H54 (cell line): ENCODE results near the gene BUB3.

Experiments used
- DNase-seq: peaks from one replicate; pipeline ENCODE4 v3.0.0; 2011; ENCODE audit warnings: low spot score, mixed read lengths; ENCODE audit not compliant: insufficient read length
- FAIRE-seq: peaks from 3 replicates; lab custom pipeline; 2011; peaks lifted over from hg19 to GRCh38; lab: Jason Lieb, UNC
- POLR2A ChIP-seq: IDR thresholded peaks from 2 replicates; pipeline ENCODE4 v1.6.1; 2011; ENCODE audit warnings: low read depth, mild to moderate bottlenecking, low read length

Gene BUB3, protein sequence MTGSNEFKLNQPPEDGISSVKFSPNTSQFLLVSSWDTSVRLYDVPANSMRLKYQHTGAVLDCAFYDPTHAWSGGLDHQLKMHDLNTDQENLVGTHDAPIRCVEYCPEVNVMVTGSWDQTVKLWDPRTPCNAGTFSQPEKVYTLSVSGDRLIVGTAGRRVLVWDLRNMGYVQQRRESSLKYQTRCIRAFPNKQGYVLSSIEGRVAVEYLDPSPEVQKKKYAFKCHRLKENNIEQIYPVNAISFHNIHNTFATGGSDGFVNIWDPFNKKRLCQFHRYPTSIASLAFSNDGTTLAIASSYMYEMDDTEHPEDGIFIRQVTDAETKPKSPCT

DNA sequence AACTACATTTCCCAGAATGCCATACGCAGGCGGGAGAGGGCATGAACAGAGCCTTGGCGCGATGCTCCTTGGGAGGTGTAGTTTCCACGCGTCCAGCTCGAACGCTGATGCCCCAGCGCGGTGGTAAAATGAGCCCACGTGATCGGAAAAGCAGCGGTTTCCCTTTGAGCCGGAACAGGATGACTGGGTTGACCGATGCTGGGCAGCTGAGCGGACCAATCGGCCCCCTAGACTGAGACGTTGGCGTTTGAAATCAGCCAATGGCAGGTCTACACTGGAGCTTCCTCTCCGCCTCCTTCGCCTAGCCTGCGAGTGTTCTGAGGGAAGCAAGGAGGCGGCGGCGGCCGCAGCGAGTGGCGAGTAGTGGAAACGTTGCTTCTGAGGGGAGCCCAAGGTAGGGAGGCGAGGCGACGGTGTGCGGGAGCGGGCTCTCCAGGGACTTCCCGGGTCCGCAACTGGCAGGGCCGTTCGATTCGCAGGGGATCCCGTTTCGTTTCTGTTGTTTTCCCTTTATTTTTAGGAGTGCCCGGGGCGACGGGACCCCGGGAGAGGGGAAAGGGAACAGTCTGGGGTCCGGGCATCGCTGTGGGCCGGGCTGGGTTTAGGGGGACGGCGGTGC lies at the start of gene BUB3:
BUB3 (plus strand) TSS at position 311 of the 619 bp plus-strand sequence. CDS start 516 bp downstream, outside the sequence.
- DNase-seq (peak; percentile 88), FAIRE-seq (peak; percentile 95)
- TF ChIP-seq POLR2A = peak; percentile 77

DNA sequence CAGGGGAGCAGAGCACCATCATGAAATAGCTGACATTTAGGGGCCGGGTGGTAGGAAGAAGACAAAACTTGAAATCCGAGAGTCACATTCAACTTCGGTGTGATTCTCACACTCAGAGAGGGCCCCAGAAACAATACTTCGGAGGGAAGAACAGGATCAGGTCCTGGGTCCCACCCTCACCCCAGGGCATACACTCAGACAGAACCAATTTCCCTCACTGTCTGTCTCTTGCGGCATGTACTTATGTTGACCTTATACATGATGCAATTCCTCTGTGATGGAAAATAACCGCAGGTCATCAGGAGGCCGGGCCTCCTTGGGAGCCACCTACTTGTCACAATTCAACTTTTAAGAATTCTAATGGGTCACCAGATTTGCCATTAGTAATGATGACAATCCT lies 44.7 kb upstream of the BUB3 start:
- FAIRE-seq = no peak
- DNase-seq = no peak
- no peak for TF ChIP-seq POLR2A

- TF ChIP-seq POLR2A = no peak
- no peak for FAIRE-seq
These were observed 36.4 kb upstream of the BUB3 start for GRCh38 chr10:123117644-123118417.

GRCh38 chr10:123119081-123119480 lies 35.1 kb upstream of the BUB3 start:
- DNase-seq (no peak), FAIRE-seq (no peak)
- TF ChIP-seq POLR2A = no peak

More at GRCh38 chr10:123117644-123118417, 36.4 kb upstream of the BUB3 start:
- DNase-seq = no peak

DNA sequence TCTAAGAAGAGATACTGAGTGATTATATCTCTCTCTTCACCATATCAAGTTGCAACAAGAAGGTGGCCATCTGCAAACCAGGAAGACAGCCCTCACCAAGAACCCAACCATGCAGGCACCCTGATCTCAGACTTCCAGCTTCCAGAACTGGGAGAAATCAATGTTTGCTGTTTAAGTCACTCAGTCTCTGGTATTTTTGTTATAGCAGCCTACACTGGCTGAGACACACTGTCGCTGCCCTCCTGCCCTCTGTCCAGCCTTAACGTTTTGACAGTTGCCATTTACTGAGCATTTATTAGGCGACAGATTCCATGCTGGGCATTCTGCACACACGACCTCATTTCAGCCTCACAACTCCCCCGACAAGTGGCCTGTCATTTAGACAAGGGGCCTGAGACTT lies 28.0 kb upstream of the BUB3 start:
- TF ChIP-seq POLR2A = no peak
- FAIRE-seq (no peak), DNase-seq (no peak)

DNA sequence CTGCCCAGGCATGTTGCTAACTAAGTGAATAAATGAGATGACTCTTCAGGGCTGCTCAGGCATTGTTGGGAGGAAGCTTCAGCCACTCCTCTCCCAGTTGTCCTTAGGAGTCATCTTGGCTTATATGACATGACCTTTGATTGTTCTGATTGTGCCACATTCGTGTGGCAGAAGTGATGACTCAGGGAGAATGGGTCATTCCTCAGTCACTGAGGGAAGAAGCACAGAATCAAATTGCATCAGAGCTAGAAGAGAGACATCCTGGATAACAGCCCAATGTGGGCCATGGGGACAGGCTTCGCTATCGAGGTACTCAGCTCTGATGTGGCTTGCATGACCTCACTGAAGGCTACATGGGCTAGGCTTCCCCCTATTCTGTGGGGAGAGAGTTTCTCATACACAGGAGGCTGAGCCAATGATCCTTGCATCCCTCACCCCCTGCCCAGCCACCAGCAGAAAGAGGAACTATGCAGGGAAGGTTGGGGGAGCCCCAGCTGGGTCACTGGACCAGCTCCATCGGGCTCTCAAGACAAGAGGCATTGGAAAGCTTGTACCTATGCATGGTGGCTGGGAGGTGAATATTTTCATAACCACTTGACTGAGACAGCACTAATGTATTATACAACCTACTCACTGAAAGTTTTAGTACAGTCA lies 24.5 kb upstream of the BUB3 start:
- FAIRE-seq (no peak), DNase-seq (no peak)
- no peak for TF ChIP-seq POLR2A

- DNase-seq (peak; percentile 87), FAIRE-seq (peak; percentile 41)
- TF ChIP-seq POLR2A = no peak
These were observed 21.4 kb upstream of the BUB3 start for GRCh38 chr10:123132576-123133477.

DNA sequence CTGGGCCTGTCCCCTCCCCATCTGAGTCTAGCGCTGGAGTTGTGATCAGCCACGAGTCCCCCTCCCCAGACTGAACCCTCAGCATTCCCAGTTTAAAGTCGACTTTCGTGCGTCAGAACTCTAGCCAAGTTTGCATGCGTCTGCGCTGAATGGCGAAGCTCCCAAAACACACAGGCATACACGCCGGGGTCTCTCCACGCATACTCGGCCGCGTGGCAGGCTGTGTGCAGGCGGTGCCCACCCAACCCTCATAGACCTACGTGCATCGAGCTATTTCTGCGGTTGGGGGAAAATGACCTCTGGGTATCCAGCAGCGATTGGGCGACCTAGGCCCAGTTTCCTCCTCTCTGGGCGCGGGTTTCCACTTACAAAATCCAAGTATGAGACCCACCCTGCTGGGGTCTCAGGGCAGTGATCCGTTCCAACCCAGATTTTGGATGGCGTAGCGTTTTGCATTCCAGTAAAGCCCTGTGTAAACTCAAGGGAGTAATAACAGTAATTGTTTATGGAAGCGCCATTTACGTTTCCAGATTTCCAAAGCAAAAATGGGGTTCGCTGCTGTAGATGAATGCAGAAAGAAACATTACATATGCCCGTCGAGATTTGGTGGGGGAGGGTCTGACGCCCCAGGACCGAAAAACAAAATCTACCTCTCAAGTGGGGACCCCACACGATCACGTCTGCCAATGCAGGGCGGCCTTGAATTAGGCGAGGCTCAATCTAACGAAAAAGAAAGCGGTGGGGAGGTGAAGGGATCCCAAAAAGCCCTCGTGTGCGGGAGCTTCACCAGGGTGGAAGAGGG lies 20.5 kb upstream of the BUB3 start:
- no peak for FAIRE-seq
- no peak for DNase-seq
- TF ChIP-seq POLR2A = no peak

- no peak for DNase-seq
- TF ChIP-seq POLR2A = no peak
- FAIRE-seq = no peak
These were observed 19.8 kb upstream of the BUB3 start for GRCh38 chr10:123134343-123134914.

DNA sequence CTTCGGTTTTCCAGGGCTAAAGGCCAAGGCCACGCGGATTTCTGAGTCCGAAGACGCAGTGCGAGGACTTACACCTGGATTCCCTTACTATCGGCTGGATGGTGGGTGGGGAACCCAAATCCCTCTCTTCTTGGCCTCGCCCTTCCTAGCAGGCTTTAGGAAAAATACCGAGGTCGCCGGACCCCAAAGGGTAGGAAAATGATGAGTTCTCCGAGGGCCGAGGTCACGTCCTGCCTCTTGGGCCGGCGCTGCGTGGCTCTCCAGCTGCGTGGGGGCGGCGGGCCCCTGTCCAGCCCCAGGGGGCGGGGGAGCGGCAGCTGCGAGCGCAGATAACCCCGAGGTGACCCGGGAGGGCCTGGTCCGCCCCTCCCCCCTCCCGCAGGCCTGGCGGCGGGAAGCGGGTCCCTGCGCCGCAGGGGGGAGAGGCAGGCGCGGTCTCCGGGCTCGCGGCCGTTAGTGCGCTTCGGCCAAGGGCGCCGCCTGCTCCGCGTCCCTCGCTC lies 19.2 kb upstream of the BUB3 start:
- DNase-seq = no peak

DNA sequence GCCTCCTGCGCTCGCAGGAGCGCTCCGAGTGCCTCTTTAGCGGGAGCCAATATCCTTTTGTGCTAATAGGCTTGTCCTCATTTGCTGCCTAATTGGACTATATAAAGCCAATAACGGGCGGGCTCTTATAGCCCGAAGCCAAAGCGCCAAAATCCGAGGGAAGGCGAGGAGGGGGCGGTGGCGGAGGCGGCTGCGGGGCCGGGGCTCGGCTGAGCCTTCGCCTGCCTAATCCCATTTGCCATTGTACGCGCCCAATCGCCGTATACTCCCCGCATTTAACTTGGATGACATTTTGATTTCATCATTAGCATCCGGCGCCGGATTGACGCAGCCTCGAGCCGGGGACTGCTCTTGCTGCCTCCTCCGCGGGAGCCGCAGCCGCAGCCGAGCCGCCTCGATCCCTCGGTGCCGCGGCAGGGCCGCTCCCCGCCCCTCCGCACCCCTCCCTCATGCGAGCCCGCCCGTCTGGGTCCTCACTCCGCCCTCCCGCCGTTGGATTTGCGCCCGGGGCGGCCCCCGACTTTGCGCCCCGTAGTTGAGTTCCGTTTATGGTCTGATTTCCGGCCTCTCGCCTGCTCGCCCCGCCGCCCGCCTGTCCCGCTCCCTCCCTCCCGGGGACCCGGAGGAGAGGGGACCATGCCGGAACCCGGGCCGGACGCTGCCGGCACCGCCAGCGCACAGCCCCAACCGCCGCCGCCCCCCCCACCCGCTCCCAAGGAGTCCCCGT lies 18.6 kb upstream of the BUB3 start, which contains the start of gene HMX3:
HMX3 (plus strand) TSS at position 556 of the 727 bp plus-strand sequence; CDS start at position 637, 81 bp downstream.
- no peak for TF ChIP-seq POLR2A
- no peak for FAIRE-seq

More for the DNA sequence above, 19.2 kb upstream of the BUB3 start:
- FAIRE-seq = no peak
- no peak for TF ChIP-seq POLR2A

More for the DNA sequence above, 18.6 kb upstream of the BUB3 start, which contains the start of gene HMX3:
- no peak for DNase-seq
